Dermis blood vessel endothelial cell (primary cell): ENCODE results near the gene NAT8L. TPM values are rescaled to one million over a fixed set of nuclear protein-coding genes. Genes with fewer than 3 reads are reported as not detected.

Experiments
- DNase-seq: peaks from one replicate; pipeline ENCODE4 v3.0.0; 2010
- total RNA-seq: library from RNA; depleted of rRNA; stranded (reverse); fragments of >200 nt; gene quantifications from 2 replicates; pipeline ENCODE4 v1.2.3, GENCODE V29; 2014

NAT8L gene
- total RNA-seq, 1 donor from 2014 or later, result under 0.01 TPM

DNA sequence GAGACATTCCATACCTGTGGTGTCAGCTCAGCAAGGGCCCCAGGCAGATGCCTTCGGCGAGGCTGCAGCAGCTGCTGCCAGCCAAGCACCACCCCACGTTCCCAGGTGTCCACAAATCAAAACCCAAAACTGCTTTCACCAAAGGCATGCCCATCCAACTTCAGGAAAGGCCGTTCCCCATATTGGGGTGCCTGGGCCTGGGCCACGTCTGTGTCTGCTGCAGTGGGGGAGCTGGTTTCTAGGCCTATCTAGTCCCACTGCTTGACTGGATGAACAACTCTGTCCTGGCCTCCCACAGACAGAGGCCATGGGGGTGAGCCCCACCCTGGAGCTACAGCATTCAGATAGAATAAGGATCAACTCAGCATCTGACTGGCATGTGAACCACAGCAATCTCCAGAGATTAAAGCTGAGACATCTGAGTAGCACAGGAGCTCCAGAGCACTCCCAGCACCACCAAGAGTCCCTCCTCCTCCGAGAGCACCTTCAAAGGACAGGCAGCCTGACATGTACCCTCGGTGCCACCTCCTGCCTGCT is 37.0 kb downstream of the NAT8L start:
- no peak for DNase-seq

GRCh38 chr4:2101346-2102044 is 42.4 kb downstream of the NAT8L start:
- DNase-seq, result no peak

DNA sequence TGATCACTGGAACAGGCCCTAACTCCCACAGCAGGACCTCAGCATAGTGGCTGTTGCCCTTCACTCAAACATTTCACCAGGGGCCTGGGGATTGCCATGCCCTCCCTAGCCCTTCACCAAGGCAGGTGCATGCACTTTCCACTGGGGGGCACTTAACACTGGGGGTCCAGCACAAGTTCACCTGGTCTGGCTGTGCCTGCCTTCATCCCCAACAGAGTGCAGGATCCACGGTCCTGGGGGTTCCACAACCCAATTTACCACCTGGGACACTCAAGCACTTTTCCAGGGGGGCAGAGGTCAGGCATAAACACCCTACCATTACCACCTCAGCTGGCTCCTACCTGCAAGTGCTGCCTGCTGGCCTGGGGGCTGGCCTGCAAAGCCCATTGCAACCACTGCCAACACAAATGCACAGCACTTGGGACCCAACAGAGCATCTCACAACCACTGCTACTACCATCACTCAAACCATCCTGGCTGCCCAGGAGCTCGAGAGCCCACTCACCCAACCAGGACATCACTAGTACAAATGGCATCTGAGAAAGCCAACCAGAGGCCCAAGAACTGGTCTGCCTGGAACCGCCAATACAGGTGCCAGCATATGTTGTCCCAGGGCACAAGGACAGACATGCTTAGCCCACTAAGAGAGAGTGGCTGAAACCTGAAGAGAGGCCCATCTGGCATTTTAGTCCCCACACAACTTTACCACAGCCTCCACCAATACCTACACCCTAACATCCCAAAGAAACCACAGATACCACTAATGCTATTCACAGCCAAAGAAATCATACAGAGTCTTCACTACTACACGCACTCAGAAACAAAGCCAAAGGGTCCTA is 43.1 kb downstream of the NAT8L start:
- no peak for DNase-seq

DNA sequence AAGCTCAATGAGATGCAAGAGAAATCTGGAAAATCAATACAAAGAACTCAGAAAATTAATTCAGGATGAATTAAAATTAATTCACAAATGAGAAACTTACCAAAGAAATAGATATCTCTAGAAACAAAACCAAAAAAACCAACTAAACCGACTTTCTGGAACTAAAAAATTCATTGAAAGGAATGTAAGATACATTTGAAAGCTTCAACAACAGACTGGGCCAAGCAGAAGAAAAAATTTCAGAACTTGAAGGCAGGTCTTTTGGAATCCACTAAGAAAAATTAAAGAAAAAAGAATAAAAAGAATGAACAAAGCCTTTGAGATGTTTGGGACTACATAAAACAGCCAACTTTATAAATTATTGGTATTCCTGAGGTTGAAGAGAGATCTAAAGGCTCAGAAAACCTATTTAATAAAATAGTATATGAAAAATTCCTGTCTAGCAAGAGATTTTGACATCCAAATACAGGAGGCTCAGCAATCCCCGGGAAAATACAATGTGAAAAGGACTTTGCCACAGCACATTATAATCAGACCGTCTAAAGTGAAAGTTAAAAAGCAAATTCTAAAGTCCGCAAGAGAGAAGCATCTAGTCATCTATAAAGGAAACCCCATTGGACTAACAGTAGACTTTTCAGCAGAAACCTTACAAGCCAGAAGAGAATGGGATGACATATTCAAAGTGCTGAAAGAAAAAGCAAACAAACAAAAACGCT is 44.2 kb downstream of the NAT8L start:
- no peak for DNase-seq

GRCh38 chr4:2103843-2104547 is 44.9 kb downstream of the NAT8L start:
- no peak for DNase-seq

DNA sequence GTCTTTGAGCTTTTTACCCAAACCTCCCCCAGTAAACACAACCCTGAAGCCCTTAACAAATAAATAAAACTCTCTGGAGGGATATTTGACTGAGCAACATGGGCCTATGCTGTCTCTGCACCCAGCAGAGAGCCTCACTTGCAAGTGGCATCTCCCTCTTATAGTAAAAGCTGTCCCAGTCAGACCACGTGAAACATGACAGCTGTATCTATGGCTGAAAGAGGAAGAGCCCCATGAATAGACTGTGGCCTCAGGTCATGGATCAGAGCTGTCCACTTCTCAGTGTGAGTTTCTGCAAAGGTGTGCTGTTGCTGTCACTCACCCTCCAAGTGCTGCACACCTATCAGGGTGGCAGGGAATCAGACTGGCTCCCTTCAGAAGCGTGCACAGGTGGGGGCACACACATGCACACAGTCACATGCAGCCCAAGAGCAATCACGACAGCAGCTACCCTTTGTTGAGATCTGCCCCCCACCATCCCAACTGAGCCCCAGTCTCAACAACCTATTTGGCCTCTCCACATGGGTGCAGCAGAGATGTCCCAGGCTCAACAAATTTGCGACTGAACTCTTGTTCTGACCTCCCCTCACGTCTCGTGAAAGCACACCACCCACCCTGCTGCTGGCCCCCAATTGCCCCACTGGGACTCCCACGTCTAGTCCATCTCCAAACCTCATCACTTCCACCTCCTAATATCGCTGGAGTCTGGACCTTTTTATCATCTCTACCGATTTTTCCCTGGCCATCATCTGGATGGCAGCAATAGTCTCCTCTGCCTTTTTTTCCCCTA is 45.6 kb downstream of the NAT8L start:
- DNase-seq, result no peak

GRCh38 chr4:2105559-2105958 is 46.4 kb downstream of the NAT8L start:
- DNase-seq, result no peak

DNA sequence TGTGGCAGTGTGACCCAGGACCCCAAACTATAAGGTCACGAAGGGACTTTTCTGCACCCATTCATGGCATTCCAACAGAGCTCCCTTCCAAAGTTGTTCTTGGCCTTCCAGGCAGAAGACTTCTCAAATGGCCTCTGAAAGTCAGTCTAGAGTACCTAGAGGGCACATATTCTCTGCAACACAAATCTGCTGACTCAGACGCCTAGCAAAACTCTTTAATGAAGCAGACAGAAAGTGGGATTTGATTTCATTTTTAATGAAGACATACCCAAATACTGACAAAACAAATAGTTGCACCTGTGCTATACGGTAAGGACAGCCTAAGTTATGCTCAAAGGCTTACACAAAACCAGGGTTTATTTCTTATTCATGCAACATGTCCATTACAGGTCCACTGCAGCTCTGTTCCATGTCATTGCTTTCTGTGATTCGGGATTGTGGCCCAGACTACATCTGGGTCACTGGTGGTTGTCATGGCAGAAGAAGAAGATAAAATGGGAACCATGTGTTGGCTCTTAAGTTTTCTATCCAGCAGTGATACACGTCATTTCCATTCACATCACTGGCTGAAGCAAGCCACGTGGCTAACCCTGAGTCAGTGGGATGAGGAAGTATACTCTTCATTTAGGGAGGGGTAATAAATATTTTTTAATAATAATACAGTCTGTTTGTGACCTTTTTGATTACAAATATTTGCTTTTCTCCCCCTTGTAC is 57.7 kb downstream of the NAT8L start:
- DNase-seq, result no peak

Other genes with a start within 250 kb of the NAT8L start
- gene LETM1, start 203.2 kb upstream of the NAT8L start, total RNA-seq, result 90.0 and 95.8 TPM in 2 replicates
- 66.0 and 102 TPM in 2 replicates for gene NSD2, start 187.9 kb upstream of the NAT8L start, total RNA-seq
- gene NELFA, start 50.4 kb upstream of the NAT8L start, total RNA-seq, result 13.8 and 17.0 TPM in 2 replicates
- gene HAUS3, start 182.8 kb downstream of the NAT8L start, total RNA-seq, result 14.0 and 15.8 TPM in 2 replicates
- gene POLN, start 182.8 kb downstream of the NAT8L start, total RNA-seq, result 2.7 and 5.8 TPM in 2 replicates
- 92.1 and 94.1 TPM in 2 replicates for gene MXD4, start 202.8 kb downstream of the NAT8L start, total RNA-seq